Measurements from ENCODE around the gene PELI1.

- TF ChIP-seq POLR2AphosphoS5 (IDR thresholded peaks at IDR 0.05) (no peak), POLR2A (IDR thresholded peaks at IDR 0.05) (no peak)
- TF ChIP-seq, protein P1, sequence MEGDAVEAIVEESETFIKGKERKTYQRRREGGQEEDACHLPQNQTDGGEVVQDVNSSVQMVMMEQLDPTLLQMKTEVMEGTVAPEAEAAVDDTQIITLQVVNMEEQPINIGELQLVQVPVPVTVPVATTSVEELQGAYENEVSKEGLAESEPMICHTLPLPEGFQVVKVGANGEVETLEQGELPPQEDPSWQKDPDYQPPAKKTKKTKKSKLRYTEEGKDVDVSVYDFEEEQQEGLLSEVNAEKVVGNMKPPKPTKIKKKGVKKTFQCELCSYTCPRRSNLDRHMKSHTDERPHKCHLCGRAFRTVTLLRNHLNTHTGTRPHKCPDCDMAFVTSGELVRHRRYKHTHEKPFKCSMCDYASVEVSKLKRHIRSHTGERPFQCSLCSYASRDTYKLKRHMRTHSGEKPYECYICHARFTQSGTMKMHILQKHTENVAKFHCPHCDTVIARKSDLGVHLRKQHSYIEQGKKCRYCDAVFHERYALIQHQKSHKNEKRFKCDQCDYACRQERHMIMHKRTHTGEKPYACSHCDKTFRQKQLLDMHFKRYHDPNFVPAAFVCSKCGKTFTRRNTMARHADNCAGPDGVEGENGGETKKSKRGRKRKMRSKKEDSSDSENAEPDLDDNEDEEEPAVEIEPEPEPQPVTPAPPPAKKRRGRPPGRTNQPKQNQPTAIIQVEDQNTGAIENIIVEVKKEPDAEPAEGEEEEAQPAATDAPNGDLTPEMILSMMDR (IDR thresholded peaks at IDR 0.05 in 8 of 11, conservative IDR thresholded peaks at IDR 0.05 in 3 of 11) = no peak
Observed at GRCh38 chr2:64120008-64120407, 24.2 kb downstream of the PELI1 start.

All from spleen (tissue), 7 donors.